Measurements from ENCODE around the gene PHF20. TPM values are rescaled to one million over a fixed set of nuclear protein-coding genes. Genes with fewer than 3 reads are reported as not detected.

Gene PHF20
- total and polyA plus RNA-seq, 2 of the 13 experiments (the other 11 are each of a cell fraction or from before 2014, with no cell fraction given), result 22.8 to 34.1 TPM

- TF ChIP-seq ZNF574 (CRISPR knock-in tag; IDR thresholded peaks at IDR 0.05) (peak; percentile 98), ZBTB20 (CRISPR knock-in tag; IDR thresholded peaks at IDR 0.05; ENCODE audit: borderline replicate concordance, low read depth) (peak; percentile 69; the same call in 1 of the 2 replicates), ATF5 (CRISPR knock-in tag; IDR thresholded peaks at IDR 0.05; ENCODE audit: low read depth) (peak; percentile 79), HNRNPK (IDR thresholded peaks at IDR 0.05; ENCODE audit: low read depth, low read length, poor library complexity, severe bottlenecking) (peak; percentile 54), THRA (CRISPR knock-in tag; IDR thresholded peaks at IDR 0.05; ENCODE audit: borderline replicate concordance) (peak; percentile 89), DNMT1 (CRISPR knock-in tag; IDR thresholded peaks at IDR 0.05) (peak; percentile 100), ZNF619 (CRISPR knock-in tag; IDR thresholded peaks at IDR 0.05) (peak; percentile 95; the same call in 1 of the 2 replicates), ZNF512B (CRISPR knock-in tag; IDR thresholded peaks at IDR 0.05; ENCODE audit: borderline replicate concordance) (peak; percentile 96; the same call in 1 of the 2 replicates), HOXA7 (CRISPR knock-in tag; IDR thresholded peaks at IDR 0.05) (peak; percentile 25; the same call in 1 of the 2 replicates), MED13 (CRISPR knock-in tag; IDR thresholded peaks at IDR 0.05) (peak; percentile 86; the same call in 1 of the 2 replicates), ZBTB21 (CRISPR knock-in tag; IDR thresholded peaks at IDR 0.05) (peak; percentile 80; the same call in 1 of the 2 replicates), AKNA (CRISPR knock-in tag; IDR thresholded peaks at IDR 0.05; ENCODE audit: borderline replicate concordance) (no peak; the same call in 1 of the 2 replicates), ZBTB14 (CRISPR knock-in tag; IDR thresholded peaks at IDR 0.05) (peak; percentile 81)
These were observed 182.5 kb downstream of the PHF20 start, which contains the start of gene SCAND1 (continued) for GRCh38 chr20:35954200-35954906.
